SU-DHL-6 (cell line): ENCODE results near the gene LAMC3.

Experiments
- H2AFZ ChIP-seq: fragments of 200-600 bp; sonication (generic); 2 replicates; pipeline ENCODE4 v1.6.1; 2014; ENCODE audit warnings: low read depth, mild to moderate bottlenecking, moderate library complexity, mixed read lengths, antibody characterized with exemption, low read length; ENCODE audit not compliant: severe bottlenecking
- H3F3A ChIP-seq: fragments of 200-600 bp; shearing (Covaris generic); 2 replicates; pipeline ENCODE4 v1.6.0; 2016; ENCODE audit warnings: antibody characterized with exemption, mild to moderate bottlenecking; ENCODE audit not compliant: insufficient read depth
- H3K27ac ChIP-seq: fragments of 200-600 bp; sonication (generic); 2 replicates; pipeline ENCODE4 v1.5.1; 2016; ENCODE audit warnings: low read depth, mild to moderate bottlenecking, low read length, moderate library complexity, mixed read lengths
- H3K27me3 ChIP-seq: fragments of 200-600 bp; sonication (generic), shearing (Covaris generic); 2 replicates; pipeline ENCODE4 v1.6.0; 2014; ENCODE audit warnings: mild to moderate bottlenecking, low read length
- H3K36me3 ChIP-seq: fragments of 200-600 bp; sonication (generic); 2 replicates; pipeline ENCODE4 v1.6.1; 2014; ENCODE audit warnings: mild to moderate bottlenecking, low read length, mixed read lengths
- H3K4me2 ChIP-seq: fragments of 300-600, 200-600 bp; shearing (Covaris generic), sonication (generic); 2 replicates; pipeline ENCODE4 v1.6.0; 2014; ENCODE audit warnings: low read length, low read depth, mild to moderate bottlenecking; ENCODE audit not compliant: poor library complexity, severe bottlenecking
- H3K4me3 ChIP-seq: fragments of 200-600 bp; sonication (generic); 2 replicates; pipeline ENCODE4 v1.5.1; 2014; ENCODE audit warnings: antibody characterized with exemption, low read length, mild to moderate bottlenecking, mixed read lengths; ENCODE audit not compliant: insufficient read depth, poor library complexity, severe bottlenecking
- H3K79me2 ChIP-seq: fragments of 200-600 bp; sonication (generic); 2 replicates; pipeline ENCODE4 v1.6.1; 2014; ENCODE audit warnings: mild to moderate bottlenecking, low read length, moderate library complexity; ENCODE audit not compliant: insufficient read depth
- H3K9ac ChIP-seq: fragments of 200-600 bp; sonication (generic); 2 replicates; pipeline ENCODE4 v1.7.0; 2014; ENCODE audit warnings: mild to moderate bottlenecking, low read length
- H3K9me2 ChIP-seq: fragments of 200-600 bp; sonication (generic); replicated peaks from 2 replicates; pipeline ENCODE4 v1.6.1; 2014; ENCODE audit warnings: low read length; ENCODE audit not compliant: insufficient read depth
- H3K9me3 ChIP-seq: fragments of 200-600 bp; sonication (generic); 2 replicates; pipeline ENCODE4 v1.6.1; 2014; ENCODE audit warnings: low read length, mixed read lengths; ENCODE audit not compliant: insufficient read depth
- H4K20me1 ChIP-seq: fragments of 200-600 bp; sonication (generic); 2 replicates; pipeline ENCODE4 v1.6.1; 2014; ENCODE audit warnings: low read depth, mild to moderate bottlenecking, antibody characterized with exemption, low read length, moderate library complexity, mixed read lengths
- EZH2phosphoT487 ChIP-seq: fragments of 200-600 bp; sonication (generic), shearing (Covaris generic); conservative IDR thresholded peaks from 2 replicates; pipeline ENCODE4 v1.6.1; 2018; ENCODE audit warnings: mild to moderate bottlenecking, antibody characterized with exemption, low read length, moderate library complexity, mixed read lengths
- TF ChIP-seq, protein P1 (sequence below): fragments of 200-600 bp; sonication (generic); IDR thresholded peaks from one replicate; pipeline ENCODE4 v1.5.1; 2017; ENCODE audit warnings: antibody characterized with exemption, mild to moderate bottlenecking, low read length, moderate library complexity; ENCODE audit not compliant: insufficient read depth, poor library complexity, severe bottlenecking

LAMC3 gene

DNA sequence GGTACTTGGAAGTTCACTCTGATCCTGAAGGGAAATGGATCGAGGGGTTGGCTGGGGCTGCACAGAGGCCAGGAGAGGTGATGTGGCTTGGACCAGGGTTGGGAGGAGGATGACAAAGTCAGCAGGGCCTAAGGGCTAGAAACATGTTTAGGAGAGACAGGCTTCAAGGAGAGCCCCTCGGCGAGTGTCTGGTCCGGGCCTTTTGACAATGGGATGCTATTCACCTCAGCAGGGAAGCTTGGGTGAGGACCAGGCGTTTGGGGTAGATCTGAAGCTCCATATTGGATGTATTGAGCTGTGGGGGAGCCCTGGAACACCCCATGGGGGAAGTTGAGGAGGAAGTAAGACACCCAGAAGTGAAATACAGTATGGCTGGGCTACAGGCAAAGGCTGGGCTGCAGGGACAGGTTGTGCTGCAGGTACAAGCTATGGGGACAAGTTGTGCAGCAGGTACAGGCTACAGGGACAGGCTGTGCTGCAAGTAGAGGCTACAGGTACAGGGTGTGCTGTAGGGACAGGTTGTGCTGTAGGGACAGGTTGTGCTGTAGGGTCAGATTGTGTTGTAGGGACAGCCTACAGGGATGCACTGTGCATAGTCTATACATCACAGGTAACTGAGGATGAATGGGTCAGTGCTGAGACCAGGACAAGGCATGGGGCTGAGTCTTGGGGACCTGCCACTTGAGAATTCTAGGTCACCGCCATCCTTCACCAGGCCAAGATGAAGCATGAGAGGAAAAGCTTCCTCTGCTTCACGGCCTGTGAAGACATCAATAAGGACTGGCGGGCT, 47.3 kb upstream of the LAMC3 start:
- H3K9ac ChIP-seq: no peak overlapping the region

GRCh38 chr9:130962418-130963316, 46.3 kb upstream of the LAMC3 start:
- no peak overlapping the region for H3K9ac ChIP-seq
- no peak overlapping the region for H3K4me3 ChIP-seq
- H3F3A ChIP-seq: 0 out of 2 replicates have a peak, but pooled peaks cover 4% of the 10 kb centered on the region
- H3K36me3 ChIP-seq: no peaks in the 10 kb centered on the region
- no peak overlapping the region for H3K4me2 ChIP-seq
- no peaks in the 10 kb centered on the region for H3K9me2 ChIP-seq
- peaks cover 8% of the 10 kb centered on the region; the same call in 1 of the 2 replicates for H3K9me3 ChIP-seq
- H3K27ac ChIP-seq: no peak overlapping the region
- no peaks in the 10 kb centered on the region for H3K27me3 ChIP-seq
- H4K20me1 ChIP-seq: no peaks in the 10 kb centered on the region
- no peak overlapping the region for H2AFZ ChIP-seq
- TF ChIP-seq EZH2phosphoT487: no peak
- TF ChIP-seq, protein P1, sequence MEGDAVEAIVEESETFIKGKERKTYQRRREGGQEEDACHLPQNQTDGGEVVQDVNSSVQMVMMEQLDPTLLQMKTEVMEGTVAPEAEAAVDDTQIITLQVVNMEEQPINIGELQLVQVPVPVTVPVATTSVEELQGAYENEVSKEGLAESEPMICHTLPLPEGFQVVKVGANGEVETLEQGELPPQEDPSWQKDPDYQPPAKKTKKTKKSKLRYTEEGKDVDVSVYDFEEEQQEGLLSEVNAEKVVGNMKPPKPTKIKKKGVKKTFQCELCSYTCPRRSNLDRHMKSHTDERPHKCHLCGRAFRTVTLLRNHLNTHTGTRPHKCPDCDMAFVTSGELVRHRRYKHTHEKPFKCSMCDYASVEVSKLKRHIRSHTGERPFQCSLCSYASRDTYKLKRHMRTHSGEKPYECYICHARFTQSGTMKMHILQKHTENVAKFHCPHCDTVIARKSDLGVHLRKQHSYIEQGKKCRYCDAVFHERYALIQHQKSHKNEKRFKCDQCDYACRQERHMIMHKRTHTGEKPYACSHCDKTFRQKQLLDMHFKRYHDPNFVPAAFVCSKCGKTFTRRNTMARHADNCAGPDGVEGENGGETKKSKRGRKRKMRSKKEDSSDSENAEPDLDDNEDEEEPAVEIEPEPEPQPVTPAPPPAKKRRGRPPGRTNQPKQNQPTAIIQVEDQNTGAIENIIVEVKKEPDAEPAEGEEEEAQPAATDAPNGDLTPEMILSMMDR: no peak
- H3K79me2 ChIP-seq: no peaks in the 10 kb centered on the region

More for the DNA sequence above, 47.3 kb upstream of the LAMC3 start:
- Histone ChIP-seq H3K4me3 (no peak overlapping the region), H3K9me3 (peaks cover 8% of the 10 kb centered on the region; the same call in 1 of the 2 replicates), H3K27me3 (no peaks in the 10 kb centered on the region), H3F3A (0 out of 2 replicates have a peak, but pooled peaks cover 4% of the 10 kb centered on the region), H3K79me2 (no peaks in the 10 kb centered on the region), H3K27ac (no peak overlapping the region), H4K20me1 (no peaks in the 10 kb centered on the region), H3K36me3 (no peaks in the 10 kb centered on the region), H3K9me2 (no peaks in the 10 kb centered on the region), H3K4me2 (no peak overlapping the region), H2AFZ (no peak overlapping the region)
- TF ChIP-seq EZH2phosphoT487: no peak
- TF ChIP-seq, protein P1: no peak

DNA sequence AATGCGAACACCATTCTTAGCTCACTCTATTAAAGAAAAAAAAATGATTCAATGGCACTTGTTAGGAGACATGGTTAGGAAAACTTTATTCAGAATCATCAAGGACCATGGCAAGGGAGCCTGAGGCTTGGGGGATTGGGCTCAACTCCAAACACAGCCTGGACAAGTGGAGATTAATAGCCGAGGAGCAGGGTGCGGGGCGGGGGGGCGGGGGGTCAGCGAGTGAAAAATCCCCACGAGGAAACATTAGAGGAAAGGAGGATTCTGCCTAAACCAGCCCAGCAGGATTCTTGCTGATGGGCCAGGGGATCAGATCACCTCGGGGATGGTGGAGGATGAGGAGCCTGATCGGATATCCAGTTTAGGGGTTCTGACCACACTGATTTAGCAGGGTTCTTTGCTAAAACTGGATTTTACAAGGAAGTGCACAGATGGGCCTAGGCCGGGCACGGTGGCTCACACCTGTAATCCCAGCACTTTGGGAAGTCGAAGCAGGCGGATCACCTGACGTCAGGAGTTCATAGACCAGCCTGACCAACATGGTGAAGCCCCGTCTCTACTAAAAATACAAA, 45.6 kb upstream of the LAMC3 start:
- H3K27me3 ChIP-seq: no peaks in the 10 kb centered on the region
- H3K4me2 ChIP-seq: no peak overlapping the region
- no peak overlapping the region for H2AFZ ChIP-seq
- H3K4me3 ChIP-seq: no peak overlapping the region
- TF ChIP-seq EZH2phosphoT487: no peak
- TF ChIP-seq, protein P1: no peak
- peaks cover 8% of the 10 kb centered on the region; the same call in 1 of the 2 replicates for H3K9me3 ChIP-seq
- H3K27ac ChIP-seq: no peak overlapping the region
- H3K36me3 ChIP-seq: no peaks in the 10 kb centered on the region
- H3K79me2 ChIP-seq: no peaks in the 10 kb centered on the region
- H3K9me2 ChIP-seq: no peaks in the 10 kb centered on the region
- H3F3A ChIP-seq: 0 out of 2 replicates have a peak, but pooled peaks cover 4% of the 10 kb centered on the region
- no peak overlapping the region for H3K9ac ChIP-seq
- H4K20me1 ChIP-seq: no peaks in the 10 kb centered on the region
